Stimulated activated CD8-positive, alpha-beta memory T cell treated with anti-CD3 and anti-CD28 coated beads, Interleukin-2, amount 100 ng/mL, for 1 hour (primary cell): ENCODE results near the gene CHTF18.
"Not testable (repeated sequence)": the region's sequence is repeated elsewhere in the genome, so short reads cannot be mapped to it uniquely, and the experiment has no call there.

Experiments used
- DNase-seq, 2 donors: peaks; one replicate each; pipeline ENCODE4 v3.0.0-alpha.2; 2020; ENCODE audit warnings: low read depth in 2 of 2

Gene CHTF18

GRCh38 chr16:776298-776697, 12.1 kb upstream of the CHTF18 start:
- DNase-seq: not testable (repeated sequence)

- no peak for DNase-seq
These were observed 11.6 kb upstream of the CHTF18 start for GRCh38 chr16:776824-777223.

DNA sequence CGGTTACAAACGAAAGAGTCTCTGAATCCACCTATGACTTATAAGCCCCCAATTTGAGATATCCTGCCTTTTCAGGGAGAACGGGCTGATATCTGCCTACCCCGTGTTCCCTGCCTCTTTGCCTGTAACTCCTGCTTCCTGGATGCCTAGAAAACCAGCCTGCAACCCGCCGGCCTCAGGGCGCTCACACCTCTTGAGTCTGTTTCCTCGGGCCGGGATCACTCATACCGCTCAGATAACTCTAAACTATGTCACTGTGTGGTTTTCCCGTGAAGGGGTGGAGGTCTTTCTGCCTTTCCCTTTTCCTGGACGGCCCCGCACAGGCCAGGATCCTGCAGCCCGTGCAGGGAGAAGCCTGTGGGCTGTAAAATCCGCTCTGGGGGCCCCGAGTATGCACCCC, 10.6 kb upstream of the CHTF18 start:
- DNase-seq: no peak

- no peak for DNase-seq
These were observed 10.0 kb upstream of the CHTF18 start for GRCh38 chr16:778447-778846.

DNA sequence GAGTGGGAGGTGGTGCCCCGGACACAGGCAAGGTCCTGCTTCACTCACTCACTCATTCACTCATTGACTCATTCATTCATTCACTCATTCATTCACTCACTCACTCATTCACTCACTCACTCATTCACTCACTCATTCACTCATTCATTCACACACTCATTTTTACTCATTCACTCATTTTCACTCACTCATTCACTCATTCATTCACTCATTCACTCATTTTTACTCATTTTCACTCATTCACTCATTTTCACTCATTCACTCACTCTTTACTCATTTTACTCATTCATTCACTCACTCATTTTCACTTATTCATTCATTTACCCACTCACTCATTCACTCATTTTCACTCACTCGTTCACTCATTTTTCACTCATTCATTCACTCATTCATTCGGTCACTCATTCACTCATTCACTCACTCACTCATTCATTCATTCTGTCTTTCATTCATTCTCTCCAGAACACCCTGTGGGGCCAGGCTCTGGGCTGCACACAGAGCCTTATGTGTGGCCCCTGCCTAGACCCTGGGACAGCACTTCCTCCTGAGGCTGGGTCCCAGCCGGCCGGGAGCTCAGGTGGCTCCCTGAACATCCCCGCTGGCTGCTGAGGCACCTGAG, 9.4 kb upstream of the CHTF18 start:
- no peak for DNase-seq

- DNase-seq: no peak
These were observed 8.9 kb upstream of the CHTF18 start for GRCh38 chr16:779561-779960.

DNA sequence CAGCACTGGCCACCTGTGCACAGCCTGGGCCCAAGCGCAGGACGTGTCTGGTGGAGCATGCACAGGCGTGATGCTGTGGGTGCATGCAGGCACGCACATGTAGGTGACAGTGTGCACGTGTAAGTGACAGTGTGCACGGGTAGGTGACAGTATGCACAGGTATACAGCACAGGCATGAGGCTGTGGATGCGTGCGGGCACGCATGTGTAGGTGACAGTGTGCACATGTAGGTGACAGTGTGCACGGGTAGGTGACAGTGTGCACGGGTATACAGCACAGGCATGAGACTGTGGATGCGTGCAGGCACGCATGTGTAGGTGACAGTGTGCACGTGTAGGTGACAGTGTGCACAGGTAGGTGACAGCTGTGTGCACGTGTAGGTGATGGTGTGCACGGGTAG, 8.1 kb upstream of the CHTF18 start:
- no peak for DNase-seq

DNA sequence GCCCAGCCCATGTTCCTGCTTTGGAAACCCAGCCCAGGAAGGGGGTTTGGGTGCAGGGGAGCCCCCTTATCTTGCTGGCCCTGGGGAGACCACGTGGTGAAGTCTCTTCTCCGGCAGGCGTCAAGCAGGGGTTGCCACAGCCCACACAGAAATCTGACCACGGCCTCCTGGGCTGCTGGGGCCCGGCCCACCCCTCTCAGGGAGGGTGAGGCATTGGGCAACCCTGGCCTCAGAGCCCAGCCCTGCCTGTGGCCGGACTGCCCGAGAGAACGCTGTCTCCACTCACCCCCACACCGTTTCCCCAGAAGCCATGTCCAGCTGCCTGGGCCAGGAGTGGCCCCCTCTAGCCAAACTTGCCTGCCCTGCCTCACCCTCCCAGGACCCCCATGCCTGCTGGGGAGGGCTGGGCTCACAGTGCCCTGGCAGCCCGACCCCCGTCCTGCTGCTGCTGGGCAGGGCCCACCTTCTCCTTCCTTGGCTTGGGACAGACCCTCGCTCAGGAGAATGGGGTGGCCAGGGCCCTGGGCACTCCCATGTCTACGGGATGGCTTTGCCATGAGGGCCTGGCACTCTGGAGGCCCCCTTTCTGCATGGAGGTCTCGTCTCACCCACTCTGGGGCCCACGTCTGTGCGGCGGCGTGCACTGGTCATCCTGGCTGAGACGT, 6.9 kb upstream of the CHTF18 start:
- no peak for DNase-seq

- no peak for DNase-seq
These were observed 6.2 kb upstream of the CHTF18 start for GRCh38 chr16:782258-782657.

DNA sequence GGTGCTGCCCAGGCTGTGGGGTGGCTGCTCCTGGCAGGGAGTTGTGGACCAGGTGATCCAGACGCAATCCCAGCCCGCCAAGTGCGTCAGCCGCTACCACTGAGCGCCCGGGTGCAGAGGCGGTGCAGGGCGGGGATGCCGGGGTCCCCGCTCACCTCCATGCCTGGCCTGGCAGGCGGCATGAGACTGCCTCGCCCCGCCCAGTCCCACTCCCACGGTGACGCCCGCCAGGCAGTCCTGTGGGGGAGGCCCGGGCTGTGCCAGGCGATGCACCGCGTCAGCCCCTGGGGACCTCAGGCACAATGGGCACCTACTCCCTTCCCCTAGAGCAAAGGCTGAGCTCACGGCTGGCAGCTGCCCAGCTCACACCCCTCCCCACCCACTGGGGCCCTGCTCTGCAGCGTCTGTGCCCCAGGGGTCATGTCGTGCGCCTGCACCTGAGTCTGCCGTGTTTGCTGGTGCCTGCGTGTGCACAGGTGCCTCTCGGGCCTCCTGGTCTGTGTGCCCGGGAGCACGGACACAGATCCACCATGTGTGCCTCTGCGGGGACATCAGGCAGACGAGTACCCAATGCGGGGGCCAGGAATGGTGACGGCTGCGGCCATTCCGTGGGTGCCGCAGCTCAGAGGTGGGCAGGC, 5.5 kb upstream of the CHTF18 start:
- DNase-seq: no peak

- no peak for DNase-seq
These were observed 4.8 kb upstream of the CHTF18 start for GRCh38 chr16:783404-784161.

GRCh38 chr16:784431-784830, 4.0 kb upstream of the CHTF18 start:
- no peak for DNase-seq

- peak; percentile 35 to 62 for DNase-seq
These were observed 2.6 kb upstream of the CHTF18 start for GRCh38 chr16:785563-786535.

DNA sequence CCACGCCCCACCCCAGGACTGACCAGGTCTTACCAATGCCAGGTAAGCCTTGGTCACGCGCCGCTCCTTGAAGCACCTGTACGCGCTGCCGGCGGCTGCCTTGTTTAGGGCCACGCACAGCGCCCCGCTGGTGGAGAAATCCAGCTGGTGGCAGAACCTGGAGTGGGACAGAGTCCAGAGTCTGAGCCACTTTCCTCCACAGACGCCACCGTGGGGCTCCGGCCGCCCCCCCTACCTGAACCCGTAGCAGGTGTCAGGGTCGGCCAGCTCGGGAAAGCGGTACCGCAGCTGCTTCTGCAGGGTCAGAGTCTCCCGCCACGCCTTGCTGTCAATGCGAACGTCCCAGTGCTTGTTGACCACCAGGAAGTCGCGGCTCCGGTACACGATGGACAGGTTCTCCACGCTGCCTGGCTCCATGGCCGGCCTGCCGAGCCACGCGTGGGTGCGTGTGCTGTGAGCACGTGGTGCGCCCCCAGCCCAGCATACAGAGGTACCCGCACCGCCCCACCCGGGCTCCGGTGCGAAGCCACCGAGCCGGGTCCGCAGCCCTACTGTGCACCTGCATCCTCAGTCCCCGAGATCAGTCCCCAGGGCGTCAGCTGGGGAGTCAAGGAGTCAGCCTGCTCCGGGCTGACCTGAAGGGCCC, 976 bp upstream of the CHTF18 start:
- DNase-seq: no peak

- DNase-seq: no peak
These were observed 432 bp upstream of the CHTF18 start, which contains the start of gene RPUSD1 for GRCh38 chr16:787978-788398. RPUSD1 (minus strand) TSS chr16:788381; CDS start chr16:787737, 644 bp downstream.

DNA sequence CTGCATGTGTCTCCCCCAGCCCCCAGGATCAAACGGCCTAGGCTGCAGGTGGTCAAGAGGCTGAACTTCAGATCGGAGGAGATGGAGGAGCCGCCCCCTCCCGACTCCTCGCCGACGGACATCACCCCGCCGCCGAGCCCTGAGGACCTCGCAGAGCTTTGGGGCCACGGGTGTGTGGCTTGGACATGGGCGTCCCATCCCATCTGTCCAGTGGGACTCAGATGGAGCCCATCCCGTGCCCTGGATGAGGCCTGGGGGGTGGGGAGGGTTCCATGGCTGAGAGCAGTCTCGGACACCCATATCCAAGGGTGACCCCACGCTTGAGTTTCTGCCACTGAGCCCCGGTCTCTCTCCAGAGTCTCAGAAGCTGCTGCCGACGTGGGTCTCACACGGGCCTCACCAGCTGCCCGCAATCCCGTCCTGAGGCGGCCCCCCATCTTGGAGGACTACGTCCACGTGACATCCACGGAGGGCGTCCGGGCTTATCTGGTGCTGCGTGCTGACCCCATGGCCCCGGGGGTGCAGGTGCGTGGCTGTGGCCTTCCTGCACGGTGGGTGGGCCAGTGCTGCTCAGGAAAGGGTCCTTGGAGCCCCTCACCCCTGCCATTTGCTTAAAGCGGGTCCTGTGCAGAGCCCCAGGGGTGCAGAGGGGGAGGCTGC, 901 bp downstream of the CHTF18 start:
- DNase-seq: no peak

DNA sequence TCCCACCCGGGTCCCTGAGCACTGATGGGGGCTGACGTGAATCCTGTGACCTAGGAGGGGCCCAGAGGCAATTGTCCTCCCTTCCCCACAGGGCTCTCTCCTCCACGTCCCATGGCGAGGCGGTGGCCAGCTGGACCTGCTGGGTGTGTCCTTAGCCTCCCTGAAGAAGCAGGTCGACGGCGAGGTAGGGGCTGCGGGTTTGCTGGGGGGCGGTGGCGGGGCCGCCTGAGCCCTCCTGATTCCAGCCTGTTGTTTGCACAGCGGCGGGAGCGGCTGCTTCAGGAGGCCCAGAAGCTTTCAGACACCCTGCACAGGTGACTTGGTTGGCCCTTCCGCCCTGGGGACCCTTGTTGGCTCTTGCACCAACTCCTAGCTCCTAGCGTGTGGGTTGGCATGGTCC, 1.7 kb downstream of the CHTF18 start:
- DNase-seq: no peak

GRCh38 chr16:791131-791530, 2.7 kb downstream of the CHTF18 start:
- DNase-seq: no peak

DNA sequence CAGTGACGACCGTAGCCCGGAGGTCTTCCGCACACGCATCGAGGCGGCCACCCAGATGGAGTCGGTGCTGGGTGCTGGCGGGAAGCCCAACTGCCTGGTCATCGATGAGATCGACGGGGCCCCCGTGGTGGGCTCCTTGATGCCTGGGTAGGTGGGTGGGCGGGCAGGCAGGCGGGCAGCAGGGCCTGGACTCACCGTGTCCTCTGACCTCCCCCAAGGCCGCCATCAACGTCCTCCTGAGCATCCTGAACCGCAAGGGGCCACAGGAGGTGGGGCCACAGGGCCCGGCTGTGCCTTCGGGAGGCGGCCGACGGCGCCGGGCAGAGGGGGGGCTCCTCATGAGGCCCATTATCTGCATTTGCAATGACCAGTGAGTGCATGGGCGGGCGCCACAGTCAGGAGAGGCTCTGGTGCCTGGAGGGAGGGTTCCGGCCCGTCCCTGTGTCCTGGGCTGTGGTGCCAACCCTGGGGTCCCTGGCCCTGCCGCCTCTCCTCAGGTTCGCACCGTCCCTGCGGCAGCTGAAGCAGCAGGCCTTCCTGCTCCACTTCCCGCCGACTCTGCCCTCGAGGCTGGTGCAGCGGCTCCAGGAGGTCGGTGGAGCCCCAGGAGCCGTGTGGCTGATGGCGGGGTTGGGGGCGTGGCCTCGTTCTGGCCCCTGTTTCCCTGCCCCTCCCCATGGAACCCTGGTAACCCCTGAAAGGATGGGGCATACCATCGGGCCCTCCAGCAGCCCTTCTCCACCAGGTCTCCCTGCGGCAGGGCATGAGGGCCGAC, 4.0 kb downstream of the CHTF18 start:
- DNase-seq: no peak
